NCI-H460 (cell line): Measurements from ENCODE around the gene IRF2BPL. TPM values are rescaled to one million over a fixed set of nuclear protein-coding genes. Genes with fewer than 3 reads are reported as not detected.

ENCODE experiments used
- DNase-seq: peaks from one replicate; pipeline ENCODE4 v3.0.0-alpha.2; 2016; ENCODE audit warnings: low read depth; ENCODE audit errors: extremely low read depth
- total RNA-seq: library from RNA; depleted of rRNA; stranded (reverse); fragments of >200 nt; shearing (Covaris generic); gene quantifications from 2 replicates; pipeline ENCODE4 v1.2.3, GENCODE V29; 2014

The IRF2BPL gene
- total RNA-seq, 1 experiment from 2014 or later, result 31.5 TPM

GRCh38 chr14:77014734-77015133 lies 13.8 kb downstream of the IRF2BPL start:
- DNase-seq, result no peak

GRCh38 chr14:77014004-77014604 lies 14.4 kb downstream of the IRF2BPL start:
- no peak for DNase-seq

GRCh38 chr14:77012193-77012765 lies 16.2 kb downstream of the IRF2BPL start:
- DNase-seq, result no peak

DNA sequence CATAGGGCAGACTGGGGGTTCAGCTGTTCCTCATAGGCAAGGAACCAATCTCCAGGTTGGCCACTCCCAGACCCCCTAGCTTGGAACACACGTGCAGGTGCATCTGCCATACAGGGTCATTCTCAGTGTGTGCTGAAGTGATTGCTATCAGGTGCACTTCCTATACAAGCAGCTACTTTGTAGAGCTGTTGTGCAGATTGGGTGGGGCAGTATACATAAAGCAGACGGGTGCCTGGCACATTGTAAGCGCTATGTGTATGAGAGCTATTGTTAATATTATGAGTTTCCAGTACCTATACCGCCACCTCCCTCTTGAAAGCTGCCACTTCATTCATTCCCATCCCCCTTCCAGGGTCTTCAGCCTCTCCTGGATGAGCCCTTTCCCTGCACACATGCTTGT lies 17.3 kb downstream of the IRF2BPL start:
- no peak for DNase-seq

DNA sequence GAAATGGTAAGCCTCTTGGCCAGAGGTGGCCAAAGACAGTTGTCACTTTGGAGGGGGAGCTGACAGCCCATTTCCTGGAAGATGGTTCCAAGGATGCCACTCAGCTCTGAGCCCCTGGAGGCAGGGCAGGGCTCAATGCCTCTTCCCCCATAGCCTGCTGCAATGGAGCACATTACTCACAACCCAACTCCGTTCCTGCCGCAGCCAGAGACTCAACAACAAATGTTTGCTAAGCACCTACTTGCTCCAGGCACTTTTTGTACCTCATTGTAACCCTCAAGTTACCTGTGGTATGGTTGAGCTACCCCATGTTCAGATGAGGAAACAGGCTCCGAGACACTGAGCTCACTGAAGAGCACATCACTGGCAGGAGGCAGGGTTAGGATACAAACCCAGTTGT lies 19.5 kb downstream of the IRF2BPL start:
- no peak for DNase-seq

GRCh38 chr14:77008541-77008940 lies 20.0 kb downstream of the IRF2BPL start:
- DNase-seq, result no peak

DNA sequence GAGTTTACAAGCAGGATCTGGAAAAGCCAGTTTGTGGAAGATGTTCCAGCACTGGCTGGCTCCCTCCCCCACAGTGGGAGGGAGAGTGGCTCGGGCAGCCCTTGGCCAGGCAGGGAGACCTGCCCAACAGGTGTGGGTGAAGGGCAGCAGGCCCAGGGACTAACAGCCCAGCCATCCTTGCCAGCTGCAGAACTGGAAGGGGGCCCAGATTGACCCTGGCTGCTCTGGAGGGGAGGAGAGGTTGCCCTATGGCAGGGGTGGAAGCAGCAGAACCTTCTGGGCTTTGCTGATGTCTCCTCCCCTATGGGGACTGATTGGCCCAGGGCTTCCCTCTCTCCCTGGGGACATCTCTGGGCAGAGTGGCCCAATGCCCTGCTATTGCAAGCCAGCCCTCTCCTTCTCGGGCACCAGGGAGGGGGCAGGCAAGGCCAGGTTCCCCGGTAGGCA lies 20.5 kb downstream of the IRF2BPL start:
- no peak for DNase-seq

- DNase-seq, result no peak
These were observed 21.1 kb downstream of the IRF2BPL start for GRCh38 chr14:77007183-77007974.

DNA sequence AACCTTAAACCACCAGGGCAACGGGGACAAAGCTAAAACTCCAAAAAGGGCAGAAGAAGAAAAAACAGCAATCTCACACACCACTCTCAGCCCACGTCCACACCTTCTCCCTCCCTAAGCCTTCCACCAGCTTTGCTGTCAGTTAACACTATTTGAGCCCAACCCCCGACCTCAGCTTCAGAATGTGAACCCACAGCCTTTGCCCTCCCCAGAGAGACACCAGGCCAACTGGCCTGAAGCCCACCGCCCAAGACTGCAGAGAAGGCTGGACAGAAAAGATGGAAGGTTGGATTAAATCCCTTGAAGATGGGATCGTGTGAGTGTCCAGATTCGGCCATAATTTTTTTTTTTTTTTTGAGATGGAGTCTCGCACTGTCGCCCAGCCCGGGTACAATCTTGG lies 22.4 kb downstream of the IRF2BPL start:
- DNase-seq, result no peak

GRCh38 chr14:77005559-77005958 lies 22.9 kb downstream of the IRF2BPL start:
- DNase-seq, result no peak

DNA sequence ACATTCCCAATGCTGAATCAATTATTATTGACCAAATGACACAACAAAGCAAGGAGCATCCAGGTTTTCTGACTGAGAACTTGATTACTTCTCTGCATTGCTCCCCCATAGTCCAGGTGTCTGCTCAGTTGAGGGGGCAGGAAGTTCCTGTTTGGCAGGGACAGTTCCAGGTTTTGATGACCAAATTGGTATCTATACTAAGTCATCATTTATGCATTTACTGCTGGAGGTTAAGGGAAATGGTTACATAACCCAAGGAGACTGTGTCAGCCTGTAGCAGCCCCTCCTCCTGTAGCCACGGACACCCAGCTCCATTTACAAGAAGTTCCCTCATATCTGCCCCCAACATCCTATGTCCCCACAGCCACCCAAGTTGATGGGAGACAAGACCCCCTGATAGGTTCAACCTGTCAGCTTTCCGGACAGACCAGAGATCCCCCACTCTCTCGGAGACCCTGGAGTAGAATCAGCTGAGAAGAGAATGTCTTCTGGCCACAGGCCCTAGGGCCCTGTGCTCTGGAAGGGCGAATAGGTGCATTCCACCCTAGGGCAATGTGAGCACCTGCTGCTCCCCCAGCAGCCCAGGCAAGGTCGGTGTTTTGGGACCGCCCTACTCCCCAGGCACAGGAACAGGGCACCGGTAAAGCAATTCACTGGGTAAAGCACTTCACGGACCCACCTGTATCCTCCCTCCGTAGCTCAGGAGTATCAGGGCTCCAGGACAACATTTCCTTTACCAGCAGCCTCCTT lies 23.6 kb downstream of the IRF2BPL start:
- DNase-seq, result no peak

DNA sequence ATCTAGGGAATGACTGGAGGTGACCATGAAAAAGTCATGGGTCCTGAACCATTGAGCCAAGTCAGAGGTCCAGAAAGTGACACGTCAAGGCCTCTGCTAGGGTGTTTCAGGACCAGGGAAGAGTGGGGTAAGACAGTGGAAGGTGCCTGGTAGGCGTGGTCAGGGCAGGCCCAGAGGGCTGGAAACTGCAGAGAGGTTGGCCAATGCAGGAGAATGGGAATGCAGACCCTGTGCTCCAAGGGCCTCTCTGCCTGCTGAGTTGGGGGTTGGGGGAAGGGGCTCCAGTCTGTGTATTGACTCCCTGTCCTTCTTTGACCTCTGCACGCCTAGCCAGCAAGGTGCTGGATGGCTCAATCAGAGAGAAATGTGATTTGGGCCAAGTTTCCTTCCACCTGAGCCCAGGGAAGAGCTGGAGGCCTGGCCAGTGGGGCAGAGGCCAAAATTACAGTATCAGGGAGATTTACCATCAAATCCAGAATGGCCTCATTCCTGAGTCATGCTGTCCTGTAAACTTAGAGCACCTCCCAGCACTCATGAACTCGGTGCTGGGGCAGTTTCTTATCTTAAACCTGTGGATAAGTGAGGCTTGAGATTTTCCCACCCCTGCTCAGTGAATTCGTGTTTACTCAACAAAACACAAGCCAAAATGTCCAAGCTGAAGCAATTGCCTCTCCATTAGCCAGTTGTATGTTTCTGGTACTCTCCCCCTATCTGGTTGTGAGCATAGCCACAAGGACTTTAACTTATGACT lies 24.4 kb downstream of the IRF2BPL start:
- DNase-seq, result no peak

- DNase-seq, result no peak
These were observed 25.6 kb downstream of the IRF2BPL start for GRCh38 chr14:77002889-77003288.

DNA sequence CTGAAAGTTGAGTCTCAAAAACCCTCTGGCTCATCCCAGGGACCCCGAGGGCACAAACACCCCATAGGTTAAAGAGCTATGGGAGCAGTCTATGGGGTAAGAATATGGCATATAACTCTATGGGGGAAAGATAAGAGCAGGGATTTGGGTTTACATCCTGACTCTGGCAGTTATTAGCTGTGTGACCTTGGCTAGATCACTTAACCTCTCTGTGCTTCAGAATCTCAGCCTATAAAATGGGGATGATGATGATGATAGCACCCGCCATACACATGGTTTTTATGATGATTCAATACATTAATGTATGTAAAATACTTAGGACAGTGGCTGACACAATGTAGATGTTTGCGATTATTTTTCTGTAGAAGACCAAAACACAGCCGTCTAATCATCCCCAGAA lies 26.2 kb downstream of the IRF2BPL start:
- DNase-seq, result no peak

GRCh38 chr14:77000340-77001270 lies 27.9 kb downstream of the IRF2BPL start:
- DNase-seq, result no peak

GRCh38 chr14:76998910-76999309 lies 29.6 kb downstream of the IRF2BPL start:
- DNase-seq, result no peak

DNA sequence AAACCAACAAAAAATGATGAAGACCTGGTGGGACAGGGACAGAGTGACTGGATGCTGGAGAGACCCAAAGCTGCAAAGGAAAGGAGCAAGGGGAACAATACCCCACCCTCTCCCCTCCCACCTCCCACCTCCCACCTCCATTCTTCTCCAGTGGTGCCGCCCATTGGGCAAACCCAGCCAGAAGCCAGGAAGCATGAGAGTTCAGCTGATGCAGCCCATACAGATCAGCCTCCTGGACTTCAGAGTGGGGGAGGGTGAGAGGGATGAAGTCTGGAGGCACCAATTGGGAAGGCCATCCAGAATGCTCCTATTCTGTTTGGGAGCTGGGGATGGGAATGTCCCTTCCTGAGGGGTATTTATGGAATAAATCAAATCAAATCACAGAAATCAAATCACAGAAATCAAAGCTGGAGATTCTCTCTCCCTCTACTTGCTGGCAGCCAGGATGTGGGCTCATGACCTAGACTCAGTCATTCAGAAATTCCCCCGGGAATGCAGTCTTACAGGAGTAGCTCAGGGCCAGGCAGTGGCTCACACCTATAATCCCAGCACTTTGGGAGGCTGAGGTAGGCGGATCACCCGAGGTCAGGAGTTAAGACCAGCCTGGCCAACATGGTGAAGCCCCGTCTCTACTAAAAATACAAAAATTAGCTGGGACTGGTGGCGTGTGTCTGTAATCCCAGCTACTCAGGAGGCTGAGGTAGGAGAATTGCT lies 31.1 kb downstream of the IRF2BPL start:
- no peak for DNase-seq

- DNase-seq, result no peak
These were observed 31.9 kb downstream of the IRF2BPL start for GRCh38 chr14:76996563-76997146.
